Measurements from ENCODE around the gene PCDHB16.
"Not testable (repeated sequence)": the region's sequence is repeated elsewhere in the genome, so short reads cannot be mapped to it uniquely, and the experiment has no call there.

GRCh38 chr5:141157901-141158300 is 24.3 kb upstream of the PCDHB16 start:
- TF ChIP-seq POLR2A, CTCF, EP300 (IDR thresholded peaks at IDR 0.05): not testable (repeated sequence)

All from upper lobe of left lung (tissue), 4 donors.